IMR-90 (cell line): ENCODE data around the gene PTGES2. TPM values are rescaled to one million over a fixed set of nuclear protein-coding genes. Genes with fewer than 3 reads are reported as not detected.

Source experiments
- ATAC-seq: fragments of 200-7000 bp; cut with Tn5 transposase; 2 replicates; pipeline ENCODE4 v1.9.1; 2020; ENCODE audit warnings: low read depth, mild to moderate bottlenecking, moderate library complexity
- BruUV-seq: library from RNA; stranded (reverse); fragments of 400-500 nt; replicated peaks from 2 replicates; lab custom pipeline; 2021; lab: Mats Ljungman, UMichigan
- CTCF ChIA-PET: fragments of 300-600 bp; formaldehyde crosslinking; extraction: SDS; loops from one replicate; lab custom pipeline; 2021; ENCODE audit warnings: antibody characterized with exemption; lab: Yijun Ruan, JAX
- POLR2A ChIA-PET: fragments of 300-600 bp; sonication (Branson Sonifier 250); formaldehyde crosslinking; loops from one replicate; lab custom pipeline; 2022; ENCODE audit warnings: antibody characterized with exemption; ENCODE audit not compliant: unreplicated experiment; lab: Charles Lee
- DNase-seq: peaks from one replicate; pipeline ENCODE4 v3.0.0; 2013
- H2AFZ ChIP-seq: replicated peaks from 2 replicates; pipeline ENCODE3; 2013; ENCODE audit warnings: low read length, mild to moderate bottlenecking; ENCODE audit not compliant: poor library complexity
- H2AK5ac ChIP-seq: 2 replicates; pipeline ENCODE4 v1.6.1; 2013; ENCODE audit warnings: low read depth, low read length, inconsistent platforms
- H2AK9ac ChIP-seq: replicated peaks from 2 replicates; pipeline ENCODE3; 2013; ENCODE audit warnings: mild to moderate bottlenecking, low read depth, low read length, moderate library complexity; ENCODE audit not compliant: poor library complexity
- H2BK120ac ChIP-seq: 2 replicates; pipeline ENCODE4 v1.6.1; 2013; ENCODE audit warnings: low read depth, low read length, inconsistent platforms
- H2BK15ac ChIP-seq: 3 replicates; pipeline ENCODE4 v1.6.1; 2013; ENCODE audit warnings: low read depth, low read length, inconsistent platforms
- H2BK20ac ChIP-seq: 2 replicates; pipeline ENCODE4 v1.6.1; 2013; ENCODE audit warnings: low read depth, mild to moderate bottlenecking, inconsistent platforms, low read length, moderate library complexity
- H2BK5ac ChIP-seq: 2 replicates; pipeline ENCODE4 v1.6.1; 2013; ENCODE audit warnings: mild to moderate bottlenecking, low read depth, low read length, inconsistent platforms; ENCODE audit not compliant: poor library complexity, severe bottlenecking
- H3K14ac ChIP-seq: replicated peaks from 2 replicates; pipeline ENCODE4 v1.6.1; 2013; ENCODE audit warnings: low read depth, low read length, inconsistent platforms
- H3K18ac ChIP-seq: 2 replicates; pipeline ENCODE4 v1.6.1; 2013; ENCODE audit warnings: low read depth, low read length, control low read depth
- H3K23ac ChIP-seq: 2 replicates; pipeline ENCODE4 v1.6.1; 2013; ENCODE audit warnings: low read depth, low read length, inconsistent platforms
- H3K27ac ChIP-seq: 2 replicates; pipeline ENCODE4 v1.5.1; 2013; ENCODE audit warnings: mild to moderate bottlenecking, control low read depth, low read length; ENCODE audit not compliant: insufficient read depth
- H3K27me3 ChIP-seq: 2 replicates; pipeline ENCODE4 v1.6.1; 2013; ENCODE audit warnings: low read length; ENCODE audit not compliant: control insufficient read depth, insufficient read depth
- H3K36me3 ChIP-seq: 2 replicates; pipeline ENCODE4 v1.6.1; 2013; ENCODE audit warnings: low read length, mixed read lengths; ENCODE audit not compliant: control insufficient read depth, insufficient read depth
- H3K4ac ChIP-seq: 2 replicates; pipeline ENCODE4 v1.6.1; 2013; ENCODE audit warnings: low read depth, low read length, inconsistent platforms
- H3K4me1 ChIP-seq: 2 replicates; pipeline ENCODE4 v1.6.1; 2013; ENCODE audit warnings: low read length, mixed read lengths; ENCODE audit not compliant: control insufficient read depth, insufficient read depth
- H3K4me2 ChIP-seq: 2 replicates; pipeline ENCODE4 v1.6.1; 2013; ENCODE audit warnings: low read depth, mild to moderate bottlenecking, control low read depth, low read length, moderate library complexity
- H3K4me3 ChIP-seq: 2 replicates; pipeline ENCODE4 v1.5.1; 2013; ENCODE audit warnings: low read depth, mild to moderate bottlenecking, control low read depth, low read length, moderate library complexity; ENCODE audit not compliant: insufficient read depth
- H3K56ac ChIP-seq: 2 replicates; pipeline ENCODE4 v1.6.1; 2013; ENCODE audit warnings: low read length, inconsistent platforms; ENCODE audit not compliant: insufficient read depth; ENCODE audit errors: extremely low read depth
- H3K79me1 ChIP-seq, 2 experiments: 2 replicates each; pipeline ENCODE4 v1.6.1; 2013; ENCODE audit warnings: low read length in 2 of 2, inconsistent platforms in 1 of 2, low read depth in 1 of 2
- H3K9ac ChIP-seq: 2 replicates; pipeline ENCODE4 v1.6.1; 2013; ENCODE audit warnings: low read depth, low read length, control low read depth
- H3K9me1 ChIP-seq: 2 replicates; pipeline ENCODE4 v1.6.1; 2013; ENCODE audit warnings: low read length, inconsistent platforms; ENCODE audit not compliant: insufficient read depth
- H3K9me3 ChIP-seq: 2 replicates; pipeline ENCODE4 v1.6.1; 2013; ENCODE audit warnings: low read length; ENCODE audit not compliant: control insufficient read depth, insufficient read depth
- H4K20me1 ChIP-seq: 2 replicates; pipeline ENCODE4 v1.6.1; 2013; ENCODE audit warnings: low read length, inconsistent platforms; ENCODE audit not compliant: insufficient read depth
- H4K5ac ChIP-seq: 2 replicates; pipeline ENCODE4 v1.6.1; 2013; ENCODE audit warnings: mild to moderate bottlenecking, low read depth, low read length, control low read depth
- H4K8ac ChIP-seq, 2 experiments: 2 replicates each; pipeline ENCODE4 v1.6.1; 2013; ENCODE audit warnings: low read depth in 2 of 2, low read length in 2 of 2, control low read depth in 1 of 2, inconsistent platforms in 1 of 2
- H4K91ac ChIP-seq: 2 replicates; pipeline ENCODE4 v1.6.1; 2013; ENCODE audit warnings: low read depth, low read length, inconsistent platforms; ENCODE audit not compliant: insufficient read depth
- CHD1 ChIP-seq: IDR thresholded peaks from 2 replicates; pipeline ENCODE4 v1.6.1; 2012; ENCODE audit warnings: low read depth, low read length, improper control_type of control experiment
- ELK1 ChIP-seq: fragments of 150-350 bp; IDR thresholded peaks from 2 replicates; pipeline ENCODE4 v1.6.1; 2016; ENCODE audit warnings: low read depth, mild to moderate bottlenecking, low read length, moderate library complexity, borderline replicate concordance
- FOS ChIP-seq: fragments of 150-350 bp; IDR thresholded peaks from 2 replicates; pipeline ENCODE4 v1.6.1; 2016; ENCODE audit warnings: low read depth, low read length
- POLR2A ChIP-seq: IDR thresholded peaks from 2 replicates; pipeline ENCODE4 v1.6.1; 2012; ENCODE audit warnings: mild to moderate bottlenecking, low read depth, low read length
- USF2 ChIP-seq: fragments of 150-350 bp; IDR thresholded peaks from 2 replicates; pipeline ENCODE4 v1.6.1; 2017; ENCODE audit warnings: mild to moderate bottlenecking, antibody characterized with exemption, low read length, low read depth
- WGBS, 2 experiments: methylation state at CpG; one replicate each; pipeline versions ENCODE4 v1.1.5 to v1.1.7; 2013; ENCODE audit warnings: missing lambda C conversion rate in 2 of 2; ENCODE audit not compliant: insufficient read length in 1 of 2; ENCODE audit errors: extremely low coverage in 2 of 2; 5-methylcytosine and 5-hydroxymethylcytosine counted together
- dilution Hi-C: fragments of 300-500 bp; cut with HindIII; formaldehyde crosslinking; loops from one replicate; pipeline ENCODE4 v1.14.3; 2018; ENCODE audit warnings: low sequenced_read_pairs; ENCODE audit not compliant: unreplicated experiment
- in situ Hi-C: fragments of 300-500 bp; cut with MboI; formaldehyde crosslinking; loops from 3 replicates; pipeline ENCODE4 v1.14.3; 2019; ENCODE audit warnings: low sequenced_read_pairs, inconsistent platforms, mixed read lengths
- intact Hi-C: fragments of 100-400 bp; cut with micrococcal nuclease; formaldehyde crosslinking; loops from 2 replicates; pipeline ENCODE4 v1.10.0; 2022
- polyA plus RNA-seq, 3 experiments: library from polyadenylated mRNA; depleted of rRNA; stranded (reverse); fragments of >200 nt; gene quantifications; 2 replicates each; pipeline ENCODE4 v1.2.3, GENCODE V29; 2012; ENCODE audit warnings: low replicate concordance in 1 of 3
- total RNA-seq: library from RNA; depleted of rRNA; stranded (reverse); fragments of >200 nt; gene quantifications from 2 replicates; pipeline ENCODE4 v1.2.3, GENCODE V29; 2012

Gene PTGES2
- total and polyA plus RNA-seq, 2 of the 4 experiments (the other 2 are of a cell fraction), result 100 to 107 TPM

GRCh38 chr9:128078504-128079434 lies 48.8 kb downstream of the PTGES2 start:
- POLR2A ChIA-PET, result interaction anchor here (0.7 kb wide), 1 partner anchor 104 kb away, joined by 3 read pairs; no protein-coding TSS in a partner anchor
- ATAC-seq, result no peak

More at GRCh38 chr9:128078504-128079434, 48.8 kb downstream of the PTGES2 start:
- Histone ChIP-seq H4K91ac (no peak overlapping the region), H3K9me1 (peaks cover 13% of the 10 kb centered on the region), H4K8ac (peak overlapping the region in 1 of 2 experiments; percentile 46; a peak in 1 of 4 replicates), H3K4me2 (peak overlapping the region; percentile 26; the same call in 1 of the 2 replicates), H2BK20ac (no peak overlapping the region; the same call in 1 of the 2 replicates), H3K79me1 (peaks cover 0 to 69% of the 10 kb centered on the region in 2 experiments; a peak in 2 of 4 replicates), H4K20me1 (peaks cover 11% of the 10 kb centered on the region), H3K4me3 (no peak overlapping the region), H2BK120ac (peak overlapping the region; percentile 62; the same call in 1 of the 2 replicates), H3K9ac (no peak overlapping the region), H3K56ac (no peak overlapping the region), H4K5ac (peak overlapping the region; percentile 10; the same call in 1 of the 2 replicates), H2BK5ac (peak overlapping the region; percentile 75), H2BK15ac (peak overlapping the region; percentile 6; the same call in 1 of the 3 replicates), H3K36me3 (no peaks in the 10 kb centered on the region), H3K4ac (peak overlapping the region; percentile 72), H3K9me3 (no peaks in the 10 kb centered on the region), H3K4me1 (peaks cover 34% of the 10 kb centered on the region), H2AK9ac (peak overlapping the region; percentile 91), H3K18ac (peak overlapping the region; percentile 73), H2AFZ (no peak overlapping the region), H3K14ac (peak overlapping the region; percentile 53; the same call in 1 of the 2 replicates), H3K27me3 (no peaks in the 10 kb centered on the region), H2AK5ac (peak overlapping the region; percentile 85), H3K27ac (peak overlapping the region; percentile 24; the same call in 1 of the 2 replicates), H3K23ac (0 out of 2 replicates have a peak overlapping the region, but pooled peaks have one; percentile 13)
- WGBS, 2 experiments, result 73% methylated on average over 3 of the region's 11 CpGs; no CpG with 5 or more reads in 1 of the 2 experiments
- intact Hi-C loops (no loop called here), dilution Hi-C loops (no loop called here), in situ Hi-C loops (no loop called here)
- CTCF ChIA-PET, result interaction anchor here (0.5 kb wide), 1 partner anchor 9 kb away, joined by 5 read pairs; no protein-coding TSS in a partner anchor
- no TSS peak for BruUV-seq
- TF ChIP-seq ELK1, result no peak
- 0 out of 2 replicates have a peak, but pooled peaks have one; percentile 49 for TF ChIP-seq FOS
- TF ChIP-seq POLR2A, result no peak
- no peak for TF ChIP-seq USF2
- no peak for TF ChIP-seq CHD1
- peak; percentile 63 for DNase-seq
